NCI-H526 treated with DMSO at 0.1 percent for 48 hours (cell line): ENCODE data around the gene ABCG1.

ENCODE experiments used
- DNase-seq: peaks from one replicate; lab custom pipeline; 2025; lab: John Stamatoyannopoulos, UW

Gene ABCG1

GRCh38 chr21:42307106-42307505 lies 88.2 kb downstream of the ABCG1 start:
- no peak for DNase-seq

DNA sequence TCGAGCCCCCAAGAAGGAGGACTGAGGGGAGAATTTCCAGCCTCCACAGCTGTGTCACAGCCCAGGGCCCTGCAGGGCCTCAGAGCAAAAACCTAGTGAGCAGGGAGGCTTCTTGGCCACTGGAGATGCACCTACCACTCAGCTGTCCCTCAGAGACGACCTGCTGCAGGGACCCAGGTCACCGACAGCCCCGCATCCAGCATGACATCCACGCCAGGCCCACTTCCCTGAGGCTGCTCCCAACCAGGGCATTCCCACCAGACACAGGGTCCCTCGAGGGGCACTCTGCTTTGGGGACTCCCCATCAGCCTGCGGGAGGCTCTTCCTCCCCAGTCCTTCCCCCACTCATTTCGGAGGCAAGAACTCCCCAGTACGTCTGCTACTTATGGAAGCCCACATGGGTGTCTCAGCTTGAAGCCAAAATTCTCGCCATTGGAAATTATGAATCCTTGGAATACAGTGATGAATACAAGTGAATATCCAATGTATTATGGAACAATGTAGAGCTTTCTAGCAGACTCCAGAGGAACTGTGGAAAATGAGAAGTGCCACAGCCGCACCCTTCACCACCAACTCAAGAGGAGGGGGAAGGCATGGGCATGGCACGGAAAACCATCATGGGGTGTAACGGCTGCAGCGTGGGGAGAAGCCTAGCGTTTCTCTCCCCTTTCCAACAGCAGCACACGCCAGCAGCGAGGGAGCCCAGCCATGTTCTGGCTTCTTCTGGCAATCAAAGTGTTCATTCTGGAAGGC lies 89.4 kb downstream of the ABCG1 start:
- no peak for DNase-seq

GRCh38 chr21:42308914-42309752 lies 90.2 kb downstream of the ABCG1 start:
- DNase-seq = no peak

GRCh38 chr21:42309753-42310213 lies 90.8 kb downstream of the ABCG1 start:
- peak; percentile 58 for DNase-seq

DNA sequence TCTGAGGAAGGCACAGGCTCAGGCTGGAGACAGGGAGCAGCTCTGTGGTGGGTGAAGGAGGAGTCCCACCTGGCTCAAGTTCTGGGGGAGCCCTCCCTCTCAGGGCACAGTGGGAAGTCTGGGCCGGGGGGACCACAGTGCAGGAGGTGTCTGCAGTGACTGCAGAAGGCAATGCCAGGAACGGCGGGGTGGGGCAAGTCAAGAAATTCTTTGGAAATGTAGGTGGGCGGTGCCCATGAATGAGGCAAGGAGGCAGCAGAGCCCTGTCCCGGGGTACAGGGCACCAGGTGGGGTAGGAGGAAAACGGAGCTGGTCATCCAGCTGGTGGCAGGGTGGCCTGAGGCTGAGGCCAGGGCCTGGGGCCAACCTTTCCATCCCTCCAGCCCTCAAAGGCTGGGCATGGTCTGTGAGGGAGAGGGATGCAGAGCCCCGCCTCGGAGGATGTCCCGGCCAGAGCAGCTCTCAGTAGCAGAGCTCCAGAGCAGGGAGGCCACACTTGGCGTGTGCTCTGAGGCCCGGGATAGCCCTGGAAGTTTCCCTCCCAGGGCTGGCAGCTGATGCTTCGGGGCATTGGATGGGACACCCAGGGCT lies 91.6 kb downstream of the ABCG1 start:
- DNase-seq = peak; percentile 17

DNA sequence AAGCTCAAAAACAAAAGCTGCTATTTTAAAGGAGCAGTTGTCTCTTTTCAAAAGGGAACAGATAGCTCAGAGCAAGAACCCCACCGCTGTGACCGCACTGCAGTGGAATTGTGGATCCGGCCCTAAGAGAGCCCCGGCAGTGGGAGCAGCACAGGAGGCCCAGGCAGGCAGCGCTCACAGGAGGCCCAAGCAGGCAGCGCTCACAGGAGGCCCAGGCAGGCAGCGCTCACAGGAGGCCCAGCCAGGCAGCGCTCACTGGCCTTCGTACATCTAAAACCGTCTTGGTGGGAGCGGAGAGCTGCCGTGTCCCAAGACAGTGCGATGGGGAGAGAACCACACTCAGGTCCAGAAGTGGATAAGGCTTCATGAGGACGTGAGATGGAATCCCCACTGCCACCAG lies 92.2 kb downstream of the ABCG1 start:
- peak; percentile 21 for DNase-seq

DNA sequence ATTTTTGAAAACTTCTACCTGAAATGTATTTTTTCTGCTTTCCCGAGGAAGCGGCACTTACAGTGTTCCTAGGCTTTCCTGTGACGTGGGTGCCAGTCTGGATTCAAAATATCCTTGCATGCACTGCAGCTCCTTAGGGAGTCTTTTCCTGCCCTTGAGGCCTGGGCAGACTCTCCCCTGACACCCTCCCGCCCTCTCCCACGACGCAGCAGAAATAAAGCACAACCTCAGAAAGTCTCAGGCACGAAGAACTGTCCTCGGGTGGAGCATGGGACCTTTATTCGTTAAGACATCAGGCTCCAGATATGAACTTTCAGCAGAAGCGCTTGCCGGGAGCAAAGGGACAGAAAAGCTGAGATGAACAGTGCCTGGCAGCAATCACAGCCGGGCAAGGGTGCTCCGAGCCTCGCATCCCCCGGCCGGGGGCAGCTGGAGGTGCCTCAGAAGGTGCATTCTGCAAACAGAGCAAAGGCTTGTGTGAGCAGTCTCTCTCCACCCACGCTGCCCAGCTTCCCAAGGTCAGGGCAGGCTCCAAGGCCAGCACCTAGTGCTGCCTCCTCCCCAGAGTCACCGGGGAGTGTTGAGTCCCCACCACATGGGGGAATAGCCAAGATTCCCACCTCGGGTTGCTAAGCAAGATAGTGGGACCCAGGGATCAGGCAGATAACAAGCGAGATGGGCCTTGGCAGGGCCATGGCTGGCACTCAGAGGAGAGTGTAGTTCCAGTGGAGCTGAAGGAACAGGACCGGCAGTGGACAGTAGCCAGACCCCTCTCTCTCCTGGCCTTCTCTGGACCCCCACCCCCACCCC lies 93.1 kb downstream of the ABCG1 start:
- DNase-seq = no peak

DNA sequence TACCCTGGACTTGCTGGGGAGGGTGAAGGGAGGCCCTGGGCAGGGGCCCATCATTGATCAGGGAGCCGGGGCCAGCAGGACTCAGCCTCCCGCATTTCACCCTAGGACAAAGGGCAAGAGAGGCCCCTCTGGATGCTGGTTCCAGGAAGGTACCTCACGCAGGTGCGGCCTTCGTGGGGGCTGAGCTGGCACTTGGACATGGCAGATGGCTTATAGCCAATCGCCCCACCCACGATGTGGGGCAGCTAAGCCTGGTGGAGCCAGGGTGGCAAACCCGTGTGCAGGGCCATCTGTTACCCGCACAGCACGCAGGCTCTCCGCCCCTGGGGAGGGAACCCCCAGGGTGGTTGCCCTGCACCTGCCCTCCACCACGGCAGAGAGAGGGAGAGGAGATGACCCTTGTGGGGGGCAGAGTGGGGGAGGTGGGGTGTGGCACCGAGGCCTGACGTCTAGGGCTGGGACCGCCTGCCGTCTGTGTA lies 93.7 kb downstream of the ABCG1 start:
- DNase-seq = peak; percentile 17

DNA sequence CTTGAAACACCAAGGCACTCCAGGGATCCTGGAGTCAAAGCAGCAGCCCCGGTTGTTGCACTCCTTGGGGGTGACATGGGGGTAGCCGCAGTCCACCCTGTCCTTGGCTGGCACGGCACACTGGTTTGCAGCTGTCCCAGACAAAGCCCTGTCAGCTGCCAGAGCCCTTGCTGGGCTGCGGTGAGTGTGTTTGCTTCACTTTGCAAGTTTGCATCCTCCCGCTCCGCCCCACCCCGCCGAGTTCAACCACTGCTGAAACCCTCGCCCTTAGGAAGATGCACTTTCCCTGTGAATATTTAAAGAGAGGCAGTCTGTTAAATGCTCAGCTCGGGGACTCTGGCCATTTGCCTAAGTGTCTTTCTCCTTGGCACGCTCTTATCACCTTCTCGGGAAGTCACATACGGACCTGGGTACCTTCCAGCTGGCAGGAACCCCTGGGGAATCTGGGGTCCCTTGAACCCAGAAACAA lies 94.6 kb downstream of the ABCG1 start:
- DNase-seq = peak; percentile 95

DNA sequence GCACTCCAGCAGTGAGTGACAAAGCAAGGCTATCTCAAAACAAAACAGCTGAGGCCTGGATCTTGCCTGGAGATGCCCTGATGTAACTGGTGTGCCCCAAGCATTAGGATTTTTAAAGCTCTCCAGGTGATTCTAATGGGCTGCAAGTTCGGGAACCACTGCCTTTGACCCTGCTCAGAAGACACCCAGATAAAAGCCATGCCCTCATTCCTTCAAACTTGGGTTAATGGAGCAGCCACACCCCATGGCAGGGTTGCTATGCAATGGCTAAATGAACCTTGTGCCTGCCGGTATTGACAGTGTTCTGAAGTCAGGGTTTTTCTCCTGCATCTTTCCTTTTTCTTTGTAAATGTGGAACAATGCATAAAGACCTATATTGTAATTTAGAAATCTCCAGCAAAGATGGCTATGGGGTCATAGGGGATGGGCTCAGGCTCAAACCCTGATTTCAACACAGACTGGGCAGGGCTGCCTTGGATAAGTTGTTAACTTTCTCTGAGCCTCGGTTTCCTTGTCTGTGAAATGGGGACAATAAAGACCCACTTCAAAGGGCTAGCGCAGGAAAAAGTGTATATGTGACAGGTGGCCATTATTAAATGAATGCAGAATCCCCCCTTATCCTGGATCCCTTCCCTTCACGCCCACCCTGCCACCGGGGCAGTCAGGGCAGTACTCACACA lies 95.8 kb downstream of the ABCG1 start:
- no peak for DNase-seq

DNA sequence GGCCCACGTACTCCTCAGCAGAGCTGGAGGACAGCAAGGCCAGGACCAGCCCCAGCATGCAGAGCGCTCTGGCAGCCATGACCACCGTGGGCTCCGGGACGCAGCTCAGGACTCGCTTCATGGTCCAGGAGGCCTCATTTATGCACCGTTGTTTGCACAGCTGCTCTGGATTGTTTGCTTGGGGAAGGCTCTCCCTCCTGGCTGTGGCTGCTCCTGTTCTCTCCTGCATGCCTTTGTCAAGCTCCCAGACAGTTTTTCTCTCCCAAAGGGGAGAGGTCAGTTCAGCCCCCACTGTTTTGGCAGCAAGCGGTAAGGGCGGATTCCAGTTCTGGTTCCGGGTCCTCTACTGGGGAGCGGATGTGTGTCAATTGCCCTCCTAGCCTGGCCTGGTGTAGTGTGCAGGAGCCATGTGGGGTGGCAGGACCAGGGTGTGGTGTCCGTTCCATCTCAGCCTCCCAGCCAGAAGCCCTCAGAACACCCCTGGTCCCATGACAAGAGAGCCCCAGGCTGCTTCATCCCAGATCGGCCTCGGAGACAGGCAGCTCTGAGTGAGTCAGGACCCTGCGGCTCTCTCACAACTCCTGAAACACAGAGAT lies 96.5 kb downstream of the ABCG1 start, which contains the start of gene TFF3:
TSS of gene TFF3 (minus strand) at position 114 of the 596 bp plus-strand sequence. CDS start at position 79, 35 bp downstream.
- DNase-seq = peak; percentile 98

DNA sequence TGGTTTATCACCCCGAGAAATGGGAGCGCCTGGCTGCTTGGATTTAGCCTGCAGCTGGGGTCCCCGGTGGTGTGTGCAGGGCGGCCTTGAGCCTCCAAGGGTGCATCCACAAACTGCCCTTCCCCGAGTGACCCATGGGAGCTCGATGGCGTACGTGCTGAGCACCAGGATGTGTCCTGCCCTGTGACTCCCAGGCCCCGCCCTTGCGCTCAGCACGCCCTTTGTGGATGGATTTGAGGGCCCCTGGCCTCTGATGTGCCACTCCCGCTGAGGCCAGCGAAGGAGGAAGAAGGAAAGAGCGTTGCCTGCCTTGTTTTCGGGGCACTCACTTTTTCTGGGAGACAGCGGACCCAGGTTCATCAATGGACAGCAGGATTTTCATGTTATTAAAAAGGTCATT lies 98.0 kb downstream of the ABCG1 start:
- DNase-seq = no peak

- peak; percentile 41 for DNase-seq
Observed at GRCh38 chr21:42317341-42317741, 98.4 kb downstream of the ABCG1 start.

DNA sequence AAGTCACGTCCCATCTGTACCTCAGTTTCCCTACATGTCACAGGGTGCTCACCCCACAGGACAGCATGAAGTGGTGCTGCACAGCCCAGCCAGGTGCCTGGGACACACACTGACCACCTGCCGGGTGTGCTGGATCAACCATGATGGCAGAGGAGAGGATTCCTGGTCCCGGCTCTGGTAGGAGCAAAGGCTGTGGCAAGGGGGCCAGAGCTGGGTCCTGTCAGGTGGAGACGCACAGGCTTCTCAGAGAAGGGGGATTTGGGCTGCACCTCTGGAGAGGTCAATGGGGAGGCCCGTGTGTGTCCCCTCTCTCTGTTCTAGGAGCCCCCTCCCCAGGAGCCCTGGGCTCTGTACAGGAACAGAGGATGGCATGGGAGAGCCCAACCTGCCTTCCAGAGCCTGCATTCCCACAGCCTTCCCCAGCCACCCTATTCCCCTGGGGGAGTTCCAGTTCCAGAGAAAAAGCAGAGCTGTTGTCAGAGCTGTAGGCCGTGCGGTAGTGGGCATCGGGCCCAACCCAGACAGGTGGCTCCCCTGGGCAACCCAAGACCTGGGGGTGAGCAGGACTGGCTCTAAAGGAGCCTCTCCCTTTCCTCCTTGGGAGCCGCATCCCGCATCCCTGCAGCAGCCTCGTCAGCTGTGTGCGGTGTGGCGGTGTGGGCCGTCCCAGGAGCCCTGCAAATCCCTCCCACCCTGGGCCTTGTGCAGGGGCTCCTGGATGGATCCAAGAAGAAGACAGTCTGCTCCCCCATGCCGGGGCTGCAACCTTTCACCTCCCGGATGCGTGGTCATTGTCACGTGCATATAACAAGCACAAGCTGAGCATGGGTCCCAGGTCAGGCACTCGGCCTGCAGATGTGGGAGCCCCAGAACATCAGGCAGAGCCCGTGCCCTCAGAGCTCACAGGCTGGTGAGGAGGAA lies 99.1 kb downstream of the ABCG1 start:
- peak; percentile 28 for DNase-seq

- no peak for DNase-seq
Observed at GRCh38 chr21:42319376-42319775, 100.4 kb downstream of the ABCG1 start.

- DNase-seq = no peak
Observed at GRCh38 chr21:42319851-42320572, 101.1 kb downstream of the ABCG1 start.

GRCh38 chr21:42320791-42321190 lies 101.9 kb downstream of the ABCG1 start:
- DNase-seq = no peak

DNA sequence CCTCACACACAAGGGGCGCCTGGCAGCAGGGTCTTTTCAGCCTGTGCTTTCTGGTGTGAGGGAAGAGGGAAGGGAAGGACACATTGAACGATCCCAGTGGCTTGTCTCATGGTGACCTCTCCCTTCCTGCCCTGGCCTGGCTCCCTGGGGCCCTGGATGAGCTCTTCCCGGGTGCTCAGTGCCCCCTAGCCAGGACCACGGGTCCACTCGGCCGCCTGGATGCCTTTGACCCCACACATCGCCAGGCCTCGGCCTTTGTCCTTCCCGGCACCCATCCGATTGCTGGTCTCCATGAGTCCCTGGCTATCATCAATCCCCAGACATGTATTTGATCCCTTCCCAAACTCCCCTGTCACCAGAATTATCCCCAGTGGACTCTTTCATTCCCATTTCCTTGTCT lies 102.3 kb downstream of the ABCG1 start:
- no peak for DNase-seq

DNA sequence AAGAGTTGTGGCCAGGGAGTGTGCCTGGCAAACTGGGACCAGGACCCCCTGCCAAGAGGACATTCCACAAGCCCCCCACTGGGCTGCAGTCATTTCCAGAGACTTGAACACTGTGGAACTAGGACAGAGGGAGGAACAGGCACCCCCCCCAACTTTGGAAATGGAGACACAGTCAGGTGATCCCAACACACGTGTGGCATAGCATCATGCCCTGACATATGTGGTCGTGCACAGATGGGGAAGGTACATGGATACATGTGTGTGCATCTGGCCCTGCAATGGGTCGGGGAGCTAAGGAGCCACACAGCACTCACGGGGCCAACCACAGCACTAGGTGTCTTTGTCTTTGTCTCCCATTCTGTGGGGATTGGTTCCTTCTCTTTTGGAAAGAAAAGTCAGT lies 102.9 kb downstream of the ABCG1 start:
- DNase-seq = no peak
